ENCODE data around the gene EVC2. TPM values are rescaled to one million over a fixed set of nuclear protein-coding genes. Genes with fewer than 3 reads are reported as not detected.

EVC2 gene
- total and polyA plus RNA-seq, 9 of the 15 experiments (the other 6 are each of a cell fraction or from before 2014, with no cell fraction given), result 0.03 to 0.55 (median 0.38) TPM; not detected in 1

DNA sequence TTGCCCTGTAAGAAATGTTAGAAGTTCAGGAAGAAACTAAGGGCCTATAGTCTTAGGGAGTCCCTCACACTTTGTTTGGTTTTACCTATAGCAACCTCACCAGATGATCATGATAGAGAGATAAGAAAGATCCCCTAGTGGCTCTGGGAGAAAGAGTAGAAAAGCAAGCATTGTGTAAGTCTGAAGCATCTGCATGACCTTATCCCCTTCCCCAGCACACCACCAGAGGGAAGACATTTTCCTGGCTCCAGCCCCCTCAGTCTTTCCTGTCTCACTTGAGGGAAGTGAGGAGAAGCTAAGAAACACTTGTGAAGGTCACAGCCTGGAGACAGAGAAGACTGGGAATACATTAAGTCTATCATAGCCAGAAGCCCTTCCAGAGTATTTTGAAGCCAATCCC, 154.0 kb downstream of the EVC2 start (continued):
- no peak for TF ChIP-seq ZNF24 (IDR thresholded peaks at IDR 0.05)
- TF ChIP-seq KLF1 (tag; IDR thresholded peaks at IDR 0.05), result no peak
- no peak for TF ChIP-seq SMARCA5 (IDR thresholded peaks at IDR 0.05)

DNA sequence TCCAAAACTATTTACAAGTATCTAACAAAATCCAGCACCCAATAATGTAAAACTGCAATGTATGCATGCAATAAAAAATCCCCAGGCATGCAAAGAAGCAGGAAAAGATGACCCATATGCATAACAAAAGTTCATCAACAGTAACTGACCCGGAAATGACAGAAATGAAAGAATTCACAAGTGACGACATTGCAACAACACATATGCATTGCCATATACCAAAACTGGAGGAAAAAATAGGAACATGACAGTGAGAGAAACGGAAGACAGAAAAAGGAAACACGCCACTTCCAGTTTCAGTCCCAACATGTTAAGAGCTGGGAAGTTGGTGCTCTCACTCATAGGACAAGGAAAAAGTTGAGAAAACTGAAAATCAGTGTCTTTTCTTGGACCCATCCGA, 154.6 kb downstream of the EVC2 start:
- ChIA-PET CTCF (ENCODE audit: low intra/inter-chr PET ratio) (no interaction called here), POLR2A (no interaction called here)
- Histone ChIP-seq H3K4me2 (ENCODE audit: insufficient read depth, low read length) (no peak overlapping the region), H3K79me2 (ENCODE audit: control insufficient read depth, insufficient read depth, low read length) (no peaks in the 10 kb centered on the region), H2AFZ (ENCODE audit: low read depth, low read length) (no peak overlapping the region), H3K9me3 (replicated peaks; ENCODE audit: control insufficient read depth, insufficient read depth, low read depth, low read length) (no peaks in the 10 kb centered on the region), H3K36me3 (ENCODE audit: control insufficient read depth, insufficient read depth, low read length) (no peaks in the 10 kb centered on the region), H3K27ac (ENCODE audit: extremely low read depth, low read depth, low read length) (no peak overlapping the region), H3K9me1 (ENCODE audit: control insufficient read depth, insufficient read depth, low read length) (no peaks in the 10 kb centered on the region), H3K9ac (ENCODE audit: insufficient read depth in 1 of 2, low read depth in 2 of 2, low read length in 2 of 2) (no peak overlapping the region), H3K4me3 (no peak overlapping the region), H3K27me3 (ENCODE audit: control insufficient read depth in 2 of 2, insufficient read depth in 2 of 2, low read length in 2 of 2) (no peaks in the 10 kb centered on the region), H3K4me1 (replicated peaks in 1 of 2; ENCODE audit: control insufficient read depth in 2 of 2, insufficient read depth in 2 of 2, low read length in 2 of 2) (no peaks in the 10 kb centered on the region), H4K20me1 (replicated peaks; ENCODE audit: control insufficient read depth, insufficient read depth, low read length) (no peaks in the 10 kb centered on the region)
- no peak for FAIRE-seq
- no peak for DNase-seq (ENCODE audit: extremely low read depth in 1 of 4, low spot score in 3 of 4)
- 0% methylated on average over 5 of the region's 5 CpGs for WGBS (ENCODE audit: insufficient coverage, low coverage, missing lambda C conversion rate)
- ATAC-seq, result no peak
- in situ Hi-C loops (cut with MboI) (no loop called here), intact Hi-C loops (cut with micrococcal nuclease) (no loop called here)
- BruUV-seq (replicated peaks), result no TSS peak
- TF ChIP-seq, protein P1, sequence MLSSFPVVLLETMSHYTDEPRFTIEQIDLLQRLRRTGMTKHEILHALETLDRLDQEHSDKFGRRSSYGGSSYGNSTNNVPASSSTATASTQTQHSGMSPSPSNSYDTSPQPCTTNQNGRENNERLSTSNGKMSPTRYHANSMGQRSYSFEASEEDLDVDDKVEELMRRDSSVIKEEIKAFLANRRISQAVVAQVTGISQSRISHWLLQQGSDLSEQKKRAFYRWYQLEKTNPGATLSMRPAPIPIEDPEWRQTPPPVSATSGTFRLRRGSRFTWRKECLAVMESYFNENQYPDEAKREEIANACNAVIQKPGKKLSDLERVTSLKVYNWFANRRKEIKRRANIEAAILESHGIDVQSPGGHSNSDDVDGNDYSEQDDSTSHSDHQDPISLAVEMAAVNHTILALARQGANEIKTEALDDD (IDR thresholded peaks at IDR 0.05), result no peak
- TF ChIP-seq, protein P2, sequence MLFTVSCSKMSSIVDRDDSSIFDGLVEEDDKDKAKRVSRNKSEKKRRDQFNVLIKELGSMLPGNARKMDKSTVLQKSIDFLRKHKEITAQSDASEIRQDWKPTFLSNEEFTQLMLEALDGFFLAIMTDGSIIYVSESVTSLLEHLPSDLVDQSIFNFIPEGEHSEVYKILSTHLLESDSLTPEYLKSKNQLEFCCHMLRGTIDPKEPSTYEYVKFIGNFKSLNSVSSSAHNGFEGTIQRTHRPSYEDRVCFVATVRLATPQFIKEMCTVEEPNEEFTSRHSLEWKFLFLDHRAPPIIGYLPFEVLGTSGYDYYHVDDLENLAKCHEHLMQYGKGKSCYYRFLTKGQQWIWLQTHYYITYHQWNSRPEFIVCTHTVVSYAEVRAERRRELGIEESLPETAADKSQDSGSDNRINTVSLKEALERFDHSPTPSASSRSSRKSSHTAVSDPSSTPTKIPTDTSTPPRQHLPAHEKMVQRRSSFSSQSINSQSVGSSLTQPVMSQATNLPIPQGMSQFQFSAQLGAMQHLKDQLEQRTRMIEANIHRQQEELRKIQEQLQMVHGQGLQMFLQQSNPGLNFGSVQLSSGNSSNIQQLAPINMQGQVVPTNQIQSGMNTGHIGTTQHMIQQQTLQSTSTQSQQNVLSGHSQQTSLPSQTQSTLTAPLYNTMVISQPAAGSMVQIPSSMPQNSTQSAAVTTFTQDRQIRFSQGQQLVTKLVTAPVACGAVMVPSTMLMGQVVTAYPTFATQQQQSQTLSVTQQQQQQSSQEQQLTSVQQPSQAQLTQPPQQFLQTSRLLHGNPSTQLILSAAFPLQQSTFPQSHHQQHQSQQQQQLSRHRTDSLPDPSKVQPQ (CRISPR knock-in tag; IDR thresholded peaks at IDR 0.05; ENCODE audit: borderline replicate concordance), result no peak
- no peak for TF ChIP-seq ERF (CRISPR knock-in tag; IDR thresholded peaks at IDR 0.05)
- TF ChIP-seq, protein P3, sequence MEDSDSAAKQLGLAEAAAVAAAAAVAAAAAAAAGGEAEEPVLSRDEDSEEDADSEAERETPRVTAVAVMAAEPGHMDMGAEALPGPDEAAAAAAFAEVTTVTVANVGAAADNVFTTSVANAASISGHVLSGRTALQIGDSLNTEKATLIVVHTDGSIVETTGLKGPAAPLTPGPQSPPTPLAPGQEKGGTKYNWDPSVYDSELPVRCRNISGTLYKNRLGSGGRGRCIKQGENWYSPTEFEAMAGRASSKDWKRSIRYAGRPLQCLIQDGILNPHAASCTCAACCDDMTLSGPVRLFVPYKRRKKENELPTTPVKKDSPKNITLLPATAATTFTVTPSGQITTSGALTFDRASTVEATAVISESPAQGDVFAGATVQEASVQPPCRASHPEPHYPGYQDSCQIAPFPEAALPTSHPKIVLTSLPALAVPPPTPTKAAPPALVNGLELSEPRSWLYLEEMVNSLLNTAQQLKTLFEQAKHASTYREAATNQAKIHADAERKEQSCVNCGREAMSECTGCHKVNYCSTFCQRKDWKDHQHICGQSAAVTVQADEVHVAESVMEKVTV (CRISPR knock-in tag; IDR thresholded peaks at IDR 0.05), result no peak
- no peak for TF ChIP-seq DIDO1 (tag; IDR thresholded peaks at IDR 0.05; ENCODE audit: low read depth)
- TF ChIP-seq, protein P4, sequence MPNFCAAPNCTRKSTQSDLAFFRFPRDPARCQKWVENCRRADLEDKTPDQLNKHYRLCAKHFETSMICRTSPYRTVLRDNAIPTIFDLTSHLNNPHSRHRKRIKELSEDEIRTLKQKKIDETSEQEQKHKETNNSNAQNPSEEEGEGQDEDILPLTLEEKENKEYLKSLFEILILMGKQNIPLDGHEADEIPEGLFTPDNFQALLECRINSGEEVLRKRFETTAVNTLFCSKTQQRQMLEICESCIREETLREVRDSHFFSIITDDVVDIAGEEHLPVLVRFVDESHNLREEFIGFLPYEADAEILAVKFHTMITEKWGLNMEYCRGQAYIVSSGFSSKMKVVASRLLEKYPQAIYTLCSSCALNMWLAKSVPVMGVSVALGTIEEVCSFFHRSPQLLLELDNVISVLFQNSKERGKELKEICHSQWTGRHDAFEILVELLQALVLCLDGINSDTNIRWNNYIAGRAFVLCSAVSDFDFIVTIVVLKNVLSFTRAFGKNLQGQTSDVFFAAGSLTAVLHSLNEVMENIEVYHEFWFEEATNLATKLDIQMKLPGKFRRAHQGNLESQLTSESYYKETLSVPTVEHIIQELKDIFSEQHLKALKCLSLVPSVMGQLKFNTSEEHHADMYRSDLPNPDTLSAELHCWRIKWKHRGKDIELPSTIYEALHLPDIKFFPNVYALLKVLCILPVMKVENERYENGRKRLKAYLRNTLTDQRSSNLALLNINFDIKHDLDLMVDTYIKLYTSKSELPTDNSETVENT (CRISPR knock-in tag; IDR thresholded peaks at IDR 0.05), result no peak
- TF ChIP-seq, protein P5, sequence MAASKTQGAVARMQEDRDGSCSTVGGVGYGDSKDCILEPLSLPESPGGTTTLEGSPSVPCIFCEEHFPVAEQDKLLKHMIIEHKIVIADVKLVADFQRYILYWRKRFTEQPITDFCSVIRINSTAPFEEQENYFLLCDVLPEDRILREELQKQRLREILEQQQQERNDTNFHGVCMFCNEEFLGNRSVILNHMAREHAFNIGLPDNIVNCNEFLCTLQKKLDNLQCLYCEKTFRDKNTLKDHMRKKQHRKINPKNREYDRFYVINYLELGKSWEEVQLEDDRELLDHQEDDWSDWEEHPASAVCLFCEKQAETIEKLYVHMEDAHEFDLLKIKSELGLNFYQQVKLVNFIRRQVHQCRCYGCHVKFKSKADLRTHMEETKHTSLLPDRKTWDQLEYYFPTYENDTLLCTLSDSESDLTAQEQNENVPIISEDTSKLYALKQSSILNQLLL (CRISPR knock-in tag; IDR thresholded peaks at IDR 0.05; ENCODE audit: borderline replicate concordance), result no peak
- TF ChIP-seq DMBX1 (CRISPR knock-in tag; IDR thresholded peaks at IDR 0.05; ENCODE audit: borderline replicate concordance), result no peak
- TF ChIP-seq, protein P6, sequence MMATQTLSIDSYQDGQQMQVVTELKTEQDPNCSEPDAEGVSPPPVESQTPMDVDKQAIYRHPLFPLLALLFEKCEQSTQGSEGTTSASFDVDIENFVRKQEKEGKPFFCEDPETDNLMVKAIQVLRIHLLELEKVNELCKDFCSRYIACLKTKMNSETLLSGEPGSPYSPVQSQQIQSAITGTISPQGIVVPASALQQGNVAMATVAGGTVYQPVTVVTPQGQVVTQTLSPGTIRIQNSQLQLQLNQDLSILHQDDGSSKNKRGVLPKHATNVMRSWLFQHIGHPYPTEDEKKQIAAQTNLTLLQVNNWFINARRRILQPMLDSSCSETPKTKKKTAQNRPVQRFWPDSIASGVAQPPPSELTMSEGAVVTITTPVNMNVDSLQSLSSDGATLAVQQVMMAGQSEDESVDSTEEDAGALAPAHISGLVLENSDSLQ (IDR thresholded peaks at IDR 0.05), result no peak
